Kidney capillary endothelial cell (primary cell): ENCODE data around the gene ASB18.

Experiments used
- DNase-seq: peaks from one replicate; pipeline ENCODE4 v3.0.0-alpha.2; 2018; ENCODE audit warnings: low spot score

The ASB18 gene

DNA sequence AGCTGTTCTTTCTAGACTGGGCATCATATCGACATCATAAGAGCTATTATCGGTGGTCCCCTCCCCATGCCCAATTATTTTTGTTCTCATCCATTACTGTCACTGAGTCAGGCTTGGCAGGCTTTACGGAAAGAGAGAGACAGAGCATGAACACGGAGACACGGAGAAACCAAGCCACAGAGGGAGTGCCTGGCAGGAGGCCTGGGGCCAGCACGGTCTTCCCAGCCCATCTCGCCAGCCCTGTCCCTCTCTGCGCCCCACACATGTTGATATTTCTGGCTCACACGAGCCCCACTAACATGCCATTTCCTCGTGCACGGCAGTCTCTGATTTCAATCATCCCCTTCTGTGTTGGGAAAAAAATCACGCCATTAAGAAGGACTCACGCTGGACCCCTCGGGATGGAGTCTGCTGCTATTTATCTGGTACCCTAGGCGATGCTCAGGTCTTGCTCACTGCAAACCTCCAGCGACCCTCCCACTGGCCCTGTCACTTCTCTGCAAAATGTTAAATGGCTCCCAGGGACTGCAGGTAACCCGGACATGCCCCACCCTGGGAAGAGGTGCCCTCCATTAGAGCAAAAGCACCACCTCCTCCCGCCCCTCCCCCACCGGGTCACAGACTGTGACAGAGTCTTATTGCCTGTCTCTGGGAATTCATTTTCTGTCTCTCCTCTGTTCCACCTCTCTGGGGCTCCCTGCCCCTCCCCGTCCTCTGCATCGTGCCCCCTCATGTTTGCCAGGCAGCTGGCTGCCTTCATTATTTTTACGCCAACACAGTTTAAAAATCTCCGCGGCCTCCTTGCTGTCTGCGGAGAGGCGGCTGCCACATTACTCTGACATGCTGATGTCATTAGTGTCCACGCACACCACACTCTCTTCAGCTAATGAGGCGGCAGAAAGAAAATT, 55.9 kb downstream of the ASB18 start:
- no peak for DNase-seq

DNA sequence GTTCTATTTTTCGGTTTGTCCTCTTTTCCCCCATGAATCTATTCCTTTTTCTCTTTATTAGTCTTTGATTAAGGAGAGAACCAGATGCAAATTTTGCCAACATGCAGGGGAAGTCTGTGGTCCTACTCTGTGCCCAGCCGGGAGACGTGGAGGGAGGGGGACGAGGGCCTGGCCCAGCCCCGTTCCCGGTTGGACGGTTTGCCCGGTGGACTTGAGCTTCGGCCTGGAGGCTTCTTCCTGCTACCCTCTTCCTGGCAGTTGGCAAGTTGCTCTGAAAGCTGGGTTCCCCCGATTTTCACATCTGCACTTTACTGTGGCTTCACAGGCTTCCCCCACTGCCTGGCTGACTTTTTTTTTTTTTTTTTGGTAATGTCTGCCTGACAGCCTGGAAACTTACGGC, 56.7 kb downstream of the ASB18 start:
- DNase-seq: no peak

GRCh38 chr2:236205867-236206645, 58.1 kb downstream of the ASB18 start:
- peak; percentile 26 for DNase-seq

DNA sequence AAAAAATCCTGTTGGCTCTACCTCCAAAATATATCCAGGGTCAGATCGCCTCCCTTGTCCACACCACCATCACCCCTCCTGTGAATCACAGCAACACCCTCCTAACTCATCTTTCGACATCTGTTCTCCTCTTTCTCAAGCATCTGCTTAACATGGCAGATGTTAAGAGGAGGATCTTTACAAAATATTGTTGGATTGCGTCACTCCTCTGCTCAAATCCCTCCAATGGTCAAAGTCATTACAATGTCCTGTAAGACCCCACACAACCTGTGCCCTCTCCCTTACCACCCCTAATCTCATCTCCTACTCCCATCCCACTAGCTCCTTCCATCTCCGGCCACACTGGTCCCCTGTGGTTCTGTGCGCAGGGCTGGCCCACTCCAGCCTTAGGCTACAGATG, 59.3 kb downstream of the ASB18 start:
- DNase-seq: no peak

- DNase-seq: no peak
Measured at GRCh38 chr2:236200378-236200777, 63.8 kb downstream of the ASB18 start.

DNA sequence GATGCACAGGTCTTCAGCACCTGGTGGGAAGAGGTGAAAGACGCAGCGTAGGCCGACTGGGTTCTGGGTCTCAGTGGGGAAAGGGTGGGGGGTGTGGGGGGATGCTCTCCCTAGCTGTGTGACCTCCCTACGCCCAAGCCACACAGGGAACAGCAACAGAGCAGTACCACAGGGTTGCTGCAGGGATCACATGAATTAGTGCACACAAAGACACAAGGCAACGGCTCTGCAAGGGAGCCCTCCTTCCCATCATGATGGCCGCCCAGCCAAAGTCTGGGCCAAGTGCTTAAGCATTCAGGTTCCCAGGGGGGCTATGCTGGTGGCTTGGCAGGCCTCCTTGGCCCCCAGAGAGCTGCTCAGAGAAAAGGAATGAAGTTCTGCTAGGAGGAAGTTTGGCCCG, 67.8 kb downstream of the ASB18 start:
- no peak for DNase-seq

- no peak for DNase-seq
Measured at GRCh38 chr2:236195726-236196125, 68.5 kb downstream of the ASB18 start.

GRCh38 chr2:236194786-236195185, 69.4 kb downstream of the ASB18 start:
- no peak for DNase-seq

DNA sequence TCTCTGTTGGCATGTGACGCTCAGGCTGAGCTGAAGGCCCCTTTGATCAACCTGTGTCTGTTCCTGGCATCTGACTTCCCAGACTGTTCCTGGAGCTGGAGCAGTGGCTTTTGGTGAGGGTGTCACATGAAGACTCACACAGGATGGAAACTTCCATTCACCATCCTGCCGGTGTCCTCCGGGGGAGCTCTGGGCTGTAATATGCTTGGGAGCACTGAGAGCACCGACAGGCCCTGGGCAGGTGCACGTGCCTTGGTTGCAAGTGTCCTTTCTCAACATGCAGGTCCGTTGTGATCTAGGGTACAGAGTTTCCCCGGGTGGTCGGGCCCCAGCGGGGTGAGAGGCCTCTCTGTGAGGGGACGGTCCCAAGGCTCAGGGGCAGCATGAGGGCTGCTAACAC, 71.2 kb downstream of the ASB18 start:
- no peak for DNase-seq

DNA sequence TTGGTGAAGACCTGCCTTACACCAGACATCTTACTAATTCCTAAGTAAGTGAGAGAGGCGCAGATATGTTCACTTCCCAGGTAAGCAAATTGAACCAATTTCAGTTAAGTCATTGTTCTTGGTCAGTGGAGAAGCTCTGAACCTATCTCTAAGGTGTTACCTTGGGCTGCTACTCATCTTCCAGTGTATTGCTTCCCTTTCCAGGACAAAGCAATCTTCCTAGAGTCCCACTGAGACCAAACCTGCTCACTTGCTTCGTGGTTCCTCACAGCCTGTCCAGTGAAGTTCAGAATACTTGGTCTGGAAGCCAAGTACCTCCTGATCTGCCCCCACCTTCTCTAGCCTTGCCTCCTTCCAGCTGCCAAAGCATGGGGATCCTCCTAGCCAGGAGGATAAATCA, 73.5 kb downstream of the ASB18 start:
- DNase-seq: no peak

- DNase-seq: no peak
Measured at GRCh38 chr2:236184701-236185100, 79.5 kb downstream of the ASB18 start.

DNA sequence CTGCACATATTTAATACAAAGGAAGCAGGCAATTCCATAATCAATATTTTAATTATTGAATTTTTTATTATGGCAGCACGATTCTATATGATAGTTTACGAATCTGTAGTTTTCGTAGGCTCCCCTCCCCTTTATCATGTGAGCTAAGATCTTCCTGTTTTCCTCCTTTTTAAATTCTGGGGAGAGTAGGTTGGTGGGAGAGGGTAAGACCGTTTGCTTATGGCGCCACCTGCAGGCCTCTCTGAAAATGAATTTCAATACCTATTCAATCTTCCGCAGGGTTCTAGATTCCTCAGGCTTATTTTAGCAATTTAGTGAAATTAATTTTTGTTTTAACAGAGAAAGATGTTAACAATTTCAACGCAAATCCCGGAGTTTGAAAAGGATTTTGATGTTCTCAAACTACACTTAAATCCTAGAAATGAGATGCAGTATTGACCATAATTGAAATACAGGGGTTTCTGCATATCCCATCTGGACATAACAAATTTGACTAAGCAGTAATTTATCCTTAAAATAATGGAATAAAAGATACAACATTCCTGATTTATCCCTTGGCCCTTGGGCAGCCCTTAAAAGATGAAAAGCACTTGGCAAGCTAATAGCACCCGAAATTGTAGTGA, 83.3 kb downstream of the ASB18 start:
- DNase-seq: peak; percentile 86

GRCh38 chr2:236180076-236180816, 84.0 kb downstream of the ASB18 start:
- DNase-seq: peak; percentile 90

- DNase-seq: no peak
Measured at GRCh38 chr2:236179236-236180075, 84.8 kb downstream of the ASB18 start.

GRCh38 chr2:236178890-236179235, 85.3 kb downstream of the ASB18 start:
- no peak for DNase-seq

GRCh38 chr2:236177967-236178889, 86.0 kb downstream of the ASB18 start:
- DNase-seq: peak; percentile 75

GRCh38 chr2:236177604-236177966, 86.6 kb downstream of the ASB18 start:
- peak; percentile 76 for DNase-seq

GRCh38 chr2:236176951-236177350, 87.3 kb downstream of the ASB18 start:
- DNase-seq: no peak

- no peak for DNase-seq
Measured at GRCh38 chr2:236176417-236176816, 87.8 kb downstream of the ASB18 start.

DNA sequence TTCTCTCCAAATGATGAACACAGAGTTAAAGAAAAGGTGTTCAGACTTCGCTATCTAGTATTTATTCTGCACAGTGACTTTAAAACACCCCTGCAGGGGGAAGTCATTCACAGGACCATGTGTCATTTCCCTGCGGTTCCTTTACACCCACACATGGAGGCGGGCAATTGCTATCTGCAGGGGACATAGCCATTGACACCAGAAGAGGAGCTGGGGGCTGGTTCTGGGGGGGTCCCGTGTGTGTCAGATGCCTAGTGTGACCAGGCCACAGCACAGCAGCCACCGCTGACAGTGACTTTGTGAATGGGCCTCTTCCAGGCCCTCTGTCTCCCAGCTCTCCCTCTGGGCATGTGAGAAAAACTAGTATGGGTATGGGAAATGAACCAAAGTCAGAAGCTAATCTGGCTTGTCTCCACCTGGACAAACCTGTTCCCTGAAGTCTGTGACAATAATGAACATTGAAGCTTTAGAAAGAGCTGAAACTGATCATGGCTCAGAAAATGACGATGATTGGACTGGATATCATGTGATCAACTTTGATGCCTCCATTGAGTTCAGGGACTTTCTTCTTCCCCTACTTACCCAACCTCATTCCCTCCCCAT, 88.6 kb downstream of the ASB18 start:
- DNase-seq: no peak
